Endodermal cell (in vitro differentiated cells): ENCODE results near the gene TBXAS1. TPM values are rescaled to one million over a fixed set of nuclear protein-coding genes. Genes with fewer than 3 reads are reported as not detected.

ENCODE experiments used
- DNase-seq: peaks from one replicate; pipeline ENCODE4 v3.0.0-alpha.2; 2017
- H3K27ac ChIP-seq: 2 replicates; pipeline ENCODE4 v1.5.1; 2013; ENCODE audit warnings: mild to moderate bottlenecking, low read depth, low read length, moderate library complexity
- H3K27me3 ChIP-seq: 2 replicates; pipeline ENCODE4 v1.6.1; 2013; ENCODE audit warnings: mild to moderate bottlenecking, low read length, moderate library complexity; ENCODE audit not compliant: insufficient read depth, control insufficient read depth, poor library complexity, severe bottlenecking
- H3K36me3 ChIP-seq: 2 replicates; pipeline ENCODE4 v1.7.0; 2013; ENCODE audit warnings: mild to moderate bottlenecking, low read length, moderate library complexity; ENCODE audit not compliant: control insufficient read depth, insufficient read depth
- H3K4me1 ChIP-seq: one replicate; pipeline ENCODE4 v1.7.0; 2013; ENCODE audit warnings: low read length; ENCODE audit not compliant: control insufficient read depth, insufficient read depth
- H3K4me3 ChIP-seq: 2 replicates; pipeline ENCODE4 v1.5.1; 2013; ENCODE audit warnings: mild to moderate bottlenecking, low read length, moderate library complexity
- H3K9ac ChIP-seq: 2 replicates; pipeline ENCODE4 v1.6.1; 2013; ENCODE audit warnings: mild to moderate bottlenecking, low read length, moderate library complexity; ENCODE audit not compliant: poor library complexity, severe bottlenecking; ENCODE audit errors: extremely low read depth
- H3K9me3 ChIP-seq: 2 replicates; pipeline ENCODE4 v1.6.1; 2013; ENCODE audit warnings: mild to moderate bottlenecking, low read length, moderate library complexity; ENCODE audit not compliant: control insufficient read depth
- H3K27ac Mint-ChIP-seq: 2 replicates; pipeline ENCODE4 v1.8.0; 2020; ENCODE audit warnings: mixed read lengths
- H3K27me3 Mint-ChIP-seq: 2 replicates; pipeline ENCODE4 v1.8.0; 2021; ENCODE audit warnings: mild to moderate bottlenecking, mixed read lengths; ENCODE audit not compliant: insufficient read depth
- H3K36me3 Mint-ChIP-seq: 2 replicates; pipeline ENCODE4 v1.8.0; 2020; ENCODE audit warnings: low read depth, mixed read lengths
- H3K4me1 Mint-ChIP-seq: 2 replicates; pipeline ENCODE4 v1.8.0; 2020; ENCODE audit warnings: mixed read lengths
- H3K4me3 Mint-ChIP-seq: 2 replicates; pipeline ENCODE4 v1.8.0; 2020; ENCODE audit warnings: mild to moderate bottlenecking, moderate library complexity, mixed read lengths
- H3K9me3 Mint-ChIP-seq: 2 replicates; pipeline ENCODE4 v1.8.0; 2020; ENCODE audit warnings: mild to moderate bottlenecking, mixed read lengths
- CTCF ChIP-seq: fragments of 200-600 bp; sonication (generic); conservative IDR thresholded peaks from 2 replicates; pipeline ENCODE4 v1.5.0; 2021; ENCODE audit warnings: antibody characterized with exemption, mild to moderate bottlenecking
- WGBS, 2 experiments: methylation state at CpG; one replicate each; pipeline versions ENCODE4 v1.1.5 to v1.1.7; 2013; ENCODE audit warnings: missing lambda C conversion rate in 2 of 2, mixed read lengths in 1 of 2; ENCODE audit not compliant: insufficient coverage in 1 of 2, insufficient read length in 1 of 2; 5-methylcytosine and 5-hydroxymethylcytosine counted together
- total RNA-seq, 2 donors: library from RNA; stranded (reverse); fragmentation: NEBNext Ultra II Directional in 1 of 2; extraction: Animal tissue kit (Norgen Biotek cat#: 25700) in 1 of 2; gene quantifications; 2 replicates in 1 of 2; 3 replicates in 1 of 2; pipeline ENCODE4 v1.2.1, GENCODE V29; 2021

TBXAS1 gene
- total RNA-seq, 2 donors from 2014 or later, result 7.6 to 13.5 TPM

- H3K36me3 Mint-ChIP-seq, result peaks cover 19% of the 10 kb centered on the region
- H3K4me3 Mint-ChIP-seq, result no peak overlapping the region
- peaks cover 28% of the 10 kb centered on the region for H3K4me1 Mint-ChIP-seq
- H3K27me3 Mint-ChIP-seq, result no peaks in the 10 kb centered on the region
- 100% methylated on average over 1 of the region's 1 CpG for WGBS, 2 experiments
- Histone ChIP-seq H3K4me3 (no peak overlapping the region), H3K27me3 (no peaks in the 10 kb centered on the region), H3K27ac (no peak overlapping the region), H3K9me3 (peaks cover 37% of the 10 kb centered on the region), H3K36me3 (no peaks in the 10 kb centered on the region), H3K4me1 (peaks cover 9% of the 10 kb centered on the region), H3K9ac (no peak overlapping the region)
- TF ChIP-seq CTCF, result no peak
- H3K27ac Mint-ChIP-seq, result no peak overlapping the region
- DNase-seq, result no peak
- peaks cover 44% of the 10 kb centered on the region for H3K9me3 Mint-ChIP-seq
Measured at GRCh38 chr7:139838276-139838675, 9.2 kb downstream of the TBXAS1 start.

- Mint-ChIP-seq H3K4me1 (peaks cover 28% of the 10 kb centered on the region), H3K27me3 (no peaks in the 10 kb centered on the region), H3K27ac (peak overlapping the region; percentile 89), H3K36me3 (peaks cover 17% of the 10 kb centered on the region), H3K9me3 (peaks cover 38% of the 10 kb centered on the region), H3K4me3 (peak overlapping the region; percentile 13)
- peak overlapping the region; percentile 50 for H3K9ac ChIP-seq
- no peak for DNase-seq
- peak overlapping the region; percentile 15 for H3K27ac ChIP-seq
- WGBS, 2 experiments, result 40% methylated on average over 6 of the region's 6 CpGs; no CpG with 5 or more reads in 1 of the 2 experiments
- peaks cover 33% of the 10 kb centered on the region for H3K9me3 ChIP-seq
- TF ChIP-seq CTCF, result no peak
- H3K36me3 ChIP-seq, result no peaks in the 10 kb centered on the region
- no peaks in the 10 kb centered on the region for H3K27me3 ChIP-seq
- H3K4me1 ChIP-seq, result peaks cover 9% of the 10 kb centered on the region
- H3K4me3 ChIP-seq, result peak overlapping the region; percentile 48
Measured at GRCh38 chr7:139838876-139839275, 9.8 kb downstream of the TBXAS1 start.

- Histone ChIP-seq H3K4me1 (peaks cover 9% of the 10 kb centered on the region), H3K9ac (no peak overlapping the region), H3K4me3 (no peak overlapping the region), H3K9me3 (peaks cover 17% of the 10 kb centered on the region), H3K36me3 (no peaks in the 10 kb centered on the region), H3K27me3 (no peaks in the 10 kb centered on the region), H3K27ac (no peak overlapping the region)
- H3K4me3 Mint-ChIP-seq, result no peak overlapping the region
- peaks cover 3% of the 10 kb centered on the region for H3K36me3 Mint-ChIP-seq
- no peak overlapping the region for H3K27ac Mint-ChIP-seq
- TF ChIP-seq CTCF, result no peak
- H3K9me3 Mint-ChIP-seq, result peaks cover 20% of the 10 kb centered on the region
- H3K27me3 Mint-ChIP-seq, result no peaks in the 10 kb centered on the region
- H3K4me1 Mint-ChIP-seq, result peaks cover 42% of the 10 kb centered on the region
- 95 to 96% methylated on average over 10 to 13 of the region's 13 CpGs for WGBS, 2 experiments
- DNase-seq, result no peak
Measured at GRCh38 chr7:139840776-139841175, 11.7 kb downstream of the TBXAS1 start.
